CD4-positive, CD25-positive, alpha-beta regulatory T cell (primary cell): Measurements from ENCODE around the gene ACTRT2. TPM values are rescaled to one million over a fixed set of nuclear protein-coding genes. Genes with fewer than 3 reads are reported as not detected.

ENCODE experiments used
- ATAC-seq, 2 donors: fragments of 150-1000 bp; cut with Tn5 transposase; one replicate each; pipeline ENCODE4 v1.10.0; 2021; ENCODE audit warnings: low read depth in 2 of 2, moderate number of reproducible peaks in 2 of 2, moderate library complexity in 1 of 2
- DNase-seq, 3 donors: peaks; one replicate each; pipeline versions ENCODE4 v3.0.0 to v3.0.0-alpha.2; 2012 to 2022; ENCODE audit warnings: mixed read lengths in 1 of 3
- H3K27ac ChIP-seq: one replicate; pipeline ENCODE4 v1.7.0; 2013; ENCODE audit warnings: mild to moderate bottlenecking, low read length; ENCODE audit not compliant: insufficient read depth, poor library complexity, severe bottlenecking
- H3K27me3 ChIP-seq: one replicate; pipeline ENCODE4 v1.7.0; 2013; ENCODE audit warnings: low read length; ENCODE audit not compliant: control insufficient read depth, insufficient read depth
- H3K36me3 ChIP-seq: one replicate; pipeline ENCODE4 v1.7.0; 2013; ENCODE audit warnings: mild to moderate bottlenecking, low read length, moderate library complexity; ENCODE audit not compliant: control insufficient read depth, insufficient read depth
- H3K4me1 ChIP-seq: 2 replicates; pipeline ENCODE4 v1.7.0; 2013; ENCODE audit warnings: mild to moderate bottlenecking, low read length; ENCODE audit not compliant: insufficient read depth, control insufficient read depth, poor library complexity, severe bottlenecking
- H3K4me3 ChIP-seq: one replicate; pipeline ENCODE4 v1.7.0; 2013; ENCODE audit warnings: low read depth, mild to moderate bottlenecking, low read length, moderate library complexity
- H3K9me3 ChIP-seq, 2 experiments: 1 replicate in 1 of 2; 2 replicates in 1 of 2; pipeline ENCODE4 v1.7.0; 2013; ENCODE audit warnings: low read length in 2 of 2, mild to moderate bottlenecking in 1 of 2, moderate library complexity in 1 of 2; ENCODE audit not compliant: control insufficient read depth in 2 of 2
- H3K27ac Mint-ChIP-seq, 3 donors: one replicate each; pipeline ENCODE4 v1.8.0; 2020 to 2022; ENCODE audit warnings: mild to moderate bottlenecking in 3 of 3, mixed read lengths in 3 of 3, moderate library complexity in 2 of 3
- H3K27me3 Mint-ChIP-seq: one replicate; pipeline ENCODE4 v1.8.0; 2022; ENCODE audit warnings: mild to moderate bottlenecking, mixed read lengths
- H3K36me3 Mint-ChIP-seq: one replicate; pipeline ENCODE4 v1.8.0; 2020; ENCODE audit warnings: mixed read lengths
- H3K4me1 Mint-ChIP-seq, 4 donors: one replicate each; pipeline ENCODE4 v1.8.0; 2020 to 2022; ENCODE audit warnings: mixed read lengths in 4 of 4, mild to moderate bottlenecking in 1 of 4
- H3K4me3 Mint-ChIP-seq, 4 donors: one replicate each; pipeline ENCODE4 v1.8.0; 2020 to 2022; ENCODE audit warnings: mild to moderate bottlenecking in 4 of 4, mixed read lengths in 4 of 4, moderate library complexity in 3 of 4
- H3K9me3 Mint-ChIP-seq, 7 donors: one replicate each; pipeline ENCODE4 v1.8.0; 2020 to 2022; ENCODE audit warnings: mixed read lengths in 7 of 7, mild to moderate bottlenecking in 3 of 7, moderate library complexity in 2 of 7
- polyA plus RNA-seq, 4 donors: library from polyadenylated mRNA; unstranded; fragments of 300-500 nt; fragmentation: Illumina TruSeq; gene quantifications; one replicate each; pipeline ENCODE4 v1.2.3, GENCODE V29; 2021
- total RNA-seq: library from RNA; stranded (reverse); gene quantifications from one replicate; pipeline ENCODE4 v1.2.3, GENCODE V29; 2022

Gene ACTRT2
- total and polyA plus RNA-seq, 5 donors from 2014 or later = not detected

GRCh38 chr1:3020263-3020909 lies 881 bp upstream of the ACTRT2 start:
- Histone ChIP-seq H3K9me3 (no peaks in the 10 kb centered on the region), H3K27me3 (no peaks in the 10 kb centered on the region), H3K36me3 (no peaks in the 10 kb centered on the region), H3K4me1 (no peaks in the 10 kb centered on the region), H3K27ac (no peak overlapping the region), H3K4me3 (no peak overlapping the region)
- Mint-ChIP-seq H3K27ac (peak overlapping the region in 1 of 3 donors; percentile 14), H3K4me3 (no peak overlapping the region), H3K4me1 (no peaks in the 10 kb centered on the region), H3K36me3 (no peaks in the 10 kb centered on the region), H3K9me3 (no peaks in the 10 kb centered on the region), H3K27me3 (no peaks in the 10 kb centered on the region)
- DNase-seq (no peak), ATAC-seq (no peak)

- DNase-seq = no peak
- H3K4me3 Mint-ChIP-seq = no peak overlapping the region
Measured at GRCh38 chr1:3021801-3022401, 634 bp downstream of the ACTRT2 start.

GRCh38 chr1:3022511-3022973 lies 1.3 kb downstream of the ACTRT2 start:
- Histone ChIP-seq H3K27ac (no peak overlapping the region), H3K9me3 (no peaks in the 10 kb centered on the region), H3K27me3 (no peaks in the 10 kb centered on the region), H3K4me3 (no peak overlapping the region), H3K4me1 (no peaks in the 10 kb centered on the region), H3K36me3 (no peaks in the 10 kb centered on the region)
- Mint-ChIP-seq H3K27ac (no peak overlapping the region), H3K36me3 (no peaks in the 10 kb centered on the region), H3K4me1 (no peaks in the 10 kb centered on the region), H3K27me3 (no peaks in the 10 kb centered on the region), H3K4me3 (no peak overlapping the region), H3K9me3 (no peaks in the 10 kb centered on the region)
- DNase-seq (no peak), ATAC-seq (no peak)

More at GRCh38 chr1:3021801-3022401, 634 bp downstream of the ACTRT2 start:
- ATAC-seq = no peak
- Histone ChIP-seq H3K9me3 (no peaks in the 10 kb centered on the region), H3K27me3 (no peaks in the 10 kb centered on the region), H3K27ac (no peak overlapping the region), H3K4me3 (no peak overlapping the region), H3K4me1 (no peaks in the 10 kb centered on the region), H3K36me3 (no peaks in the 10 kb centered on the region)
- H3K36me3 Mint-ChIP-seq = no peaks in the 10 kb centered on the region
- H3K9me3 Mint-ChIP-seq = no peaks in the 10 kb centered on the region
- H3K4me1 Mint-ChIP-seq = no peaks in the 10 kb centered on the region
- H3K27ac Mint-ChIP-seq = no peak overlapping the region
- H3K27me3 Mint-ChIP-seq = no peaks in the 10 kb centered on the region

- Histone ChIP-seq H3K4me3 (no peak overlapping the region), H3K4me1 (no peaks in the 10 kb centered on the region), H3K9me3 (no peaks in the 10 kb centered on the region), H3K27ac (no peak overlapping the region), H3K27me3 (no peaks in the 10 kb centered on the region), H3K36me3 (no peaks in the 10 kb centered on the region)
- Mint-ChIP-seq H3K4me3 (no peak overlapping the region), H3K27me3 (no peaks in the 10 kb centered on the region), H3K27ac (no peak overlapping the region), H3K4me1 (no peaks in the 10 kb centered on the region), H3K9me3 (no peaks in the 10 kb centered on the region), H3K36me3 (no peaks in the 10 kb centered on the region)
- no peak for ATAC-seq
- no peak for DNase-seq
Measured at GRCh38 chr1:3022976-3023375, 1.7 kb downstream of the ACTRT2 start.

GRCh38 chr1:3024019-3024418 lies 2.8 kb downstream of the ACTRT2 start:
- H3K4me3 ChIP-seq = no peak overlapping the region
- H3K27ac ChIP-seq = no peak overlapping the region
- H3K36me3 ChIP-seq = no peaks in the 10 kb centered on the region
- H3K9me3 Mint-ChIP-seq = no peaks in the 10 kb centered on the region
- H3K27me3 ChIP-seq = no peaks in the 10 kb centered on the region
- no peaks in the 10 kb centered on the region for H3K4me1 Mint-ChIP-seq
- H3K9me3 ChIP-seq = no peaks in the 10 kb centered on the region
- H3K27me3 Mint-ChIP-seq = no peaks in the 10 kb centered on the region
- no peaks in the 10 kb centered on the region for H3K4me1 ChIP-seq
- peak overlapping the region in 1 of 3 donors; percentile 10 for H3K27ac Mint-ChIP-seq
- no peaks in the 10 kb centered on the region for H3K36me3 Mint-ChIP-seq
- no peak overlapping the region for H3K4me3 Mint-ChIP-seq
- no peak for DNase-seq
- ATAC-seq = no peak

GRCh38 chr1:3024588-3024987 lies 3.3 kb downstream of the ACTRT2 start:
- H3K27ac Mint-ChIP-seq = no peak overlapping the region
- Histone ChIP-seq H3K36me3 (no peaks in the 10 kb centered on the region), H3K27me3 (no peaks in the 10 kb centered on the region), H3K9me3 (no peaks in the 10 kb centered on the region), H3K27ac (no peak overlapping the region), H3K4me1 (no peaks in the 10 kb centered on the region), H3K4me3 (no peak overlapping the region)
- ATAC-seq = no peak
- DNase-seq = no peak
- no peak overlapping the region for H3K4me3 Mint-ChIP-seq
- H3K27me3 Mint-ChIP-seq = no peaks in the 10 kb centered on the region
- H3K4me1 Mint-ChIP-seq = no peaks in the 10 kb centered on the region
- H3K9me3 Mint-ChIP-seq = no peaks in the 10 kb centered on the region
- no peaks in the 10 kb centered on the region for H3K36me3 Mint-ChIP-seq

- H3K27ac ChIP-seq = no peak overlapping the region
- no peaks in the 10 kb centered on the region for H3K9me3 Mint-ChIP-seq
- DNase-seq = no peak
- H3K27me3 ChIP-seq = no peaks in the 10 kb centered on the region
- H3K27ac Mint-ChIP-seq = no peak overlapping the region
- no peaks in the 10 kb centered on the region for H3K4me1 ChIP-seq
- no peaks in the 10 kb centered on the region for H3K36me3 ChIP-seq
- no peaks in the 10 kb centered on the region for H3K9me3 ChIP-seq
- H3K4me3 ChIP-seq = no peak overlapping the region
- H3K36me3 Mint-ChIP-seq = no peaks in the 10 kb centered on the region
- H3K4me3 Mint-ChIP-seq = no peak overlapping the region
- H3K27me3 Mint-ChIP-seq = no peaks in the 10 kb centered on the region
- H3K4me1 Mint-ChIP-seq = no peaks in the 10 kb centered on the region
- ATAC-seq = no peak
Measured at GRCh38 chr1:3026124-3026523, 4.9 kb downstream of the ACTRT2 start.
